Measurements from ENCODE around the gene OSBPL6. TPM values are rescaled to one million over a fixed set of nuclear protein-coding genes. Genes with fewer than 3 reads are reported as not detected.

OSBPL6 gene
- total RNA-seq, 1 experiment from 2014 or later = 4.6 TPM

GRCh38 chr2:178282075-178282815 is 87.9 kb downstream of the OSBPL6 start:
- Histone ChIP-seq H3K27ac (ENCODE audit: insufficient read length, low read depth, low read length) (no peak overlapping the region), H4K91ac (ENCODE audit: insufficient read length, low read depth, low read length) (no peak overlapping the region), H2AK5ac (ENCODE audit: insufficient read length, low read length) (no peak overlapping the region), H2BK120ac (ENCODE audit: low read depth, low read length, poor library complexity, severe bottlenecking) (no peak overlapping the region), H3K4me1 (ENCODE audit: insufficient read depth, low read length) (peaks cover 6% of the 10 kb centered on the region; the same call in 1 of the 2 replicates), H3K56ac (ENCODE audit: insufficient read length, low read depth, low read length) (no peak overlapping the region), H3K27me3 (ENCODE audit: insufficient read depth, low read length) (no peaks in the 10 kb centered on the region), H4K20me1 (ENCODE audit: control insufficient read depth, insufficient read depth, insufficient read length) (no peaks in the 10 kb centered on the region), H3K23me2 (ENCODE audit: insufficient read length, low read depth, low read length, poor library complexity, severe bottlenecking) (no peaks in the 10 kb centered on the region), H4K8ac (replicated peaks; ENCODE audit: insufficient read length, low read depth, low read length) (no peak overlapping the region), H3K9ac (ENCODE audit: extremely low read depth, insufficient read length, low read length) (no peak overlapping the region), H4K5ac (ENCODE audit: insufficient read length, low read depth, low read length) (no peak overlapping the region), H2BK15ac (ENCODE audit: low read depth, low read length) (no peak overlapping the region), H3K14ac (ENCODE audit: insufficient read depth, low read length) (peak overlapping the region; percentile 64; the same call in 1 of the 2 replicates), H3K4ac (ENCODE audit: low read depth, low read length) (no peak overlapping the region), H3K4me2 (ENCODE audit: insufficient read depth, insufficient read length, low read length) (peak overlapping the region; percentile 43), H3K18ac (ENCODE audit: insufficient read length, low read depth, low read length) (peak overlapping the region; percentile 58), H2AFZ (ENCODE audit: low read length) (no peak overlapping the region), H3K23ac (ENCODE audit: insufficient read length, low read depth, low read length) (peak overlapping the region; percentile 83), H3K79me1 (ENCODE audit: insufficient read depth, low read depth, low read length, poor library complexity, severe bottlenecking) (no peaks in the 10 kb centered on the region), H3K79me2 (ENCODE audit: insufficient read depth, low read length) (no peaks in the 10 kb centered on the region), H2BK5ac (ENCODE audit: insufficient read length, low read length) (no peak overlapping the region), H2BK20ac (ENCODE audit: low read depth, low read length, poor library complexity, severe bottlenecking) (no peak overlapping the region), H3K9me3 (ENCODE audit: control insufficient read depth, low read depth, low read length) (no peaks in the 10 kb centered on the region), H3T11ph (ENCODE audit: low read length) (no peak overlapping the region), H2BK12ac (ENCODE audit: insufficient read length, low read depth, low read length) (no peak overlapping the region)
- TF ChIP-seq CTCF (conservative IDR thresholded peaks at IDR 0.05) = no peak
- DNase-seq = peak; percentile 36
- Mint-ChIP-seq H3K9me3 (no peaks in the 10 kb centered on the region; a peak in 1 of 5 replicates), H3K4me3 (no peak overlapping the region), H3K27me3 (ENCODE audit: low read depth) (no peaks in the 10 kb centered on the region), H3K27ac (no peak overlapping the region; a peak in 1 of 7 replicates), H3K36me3 (ENCODE audit: insufficient read depth in 1 of 3, low read depth in 3 of 3) (no peaks in the 10 kb centered on the region), H3K4me1 (peaks cover 18 to 20% of the 10 kb centered on the region in 2 experiments)
- no CpG with 5 or more reads among the region's 8 CpGs for WGBS (ENCODE audit: extremely low coverage, insufficient read length, low lambda C conversion rate)

Data from H9 (cell line).